ENCODE measurements around the gene SMAD6. TPM values are rescaled to one million over a fixed set of nuclear protein-coding genes. Genes with fewer than 3 reads are reported as not detected.

SMAD6 gene
- total and polyA plus RNA-seq, 2 of the 4 experiments (the other 2 are of a cell fraction) = 4.8 to 8.5 TPM

DNA sequence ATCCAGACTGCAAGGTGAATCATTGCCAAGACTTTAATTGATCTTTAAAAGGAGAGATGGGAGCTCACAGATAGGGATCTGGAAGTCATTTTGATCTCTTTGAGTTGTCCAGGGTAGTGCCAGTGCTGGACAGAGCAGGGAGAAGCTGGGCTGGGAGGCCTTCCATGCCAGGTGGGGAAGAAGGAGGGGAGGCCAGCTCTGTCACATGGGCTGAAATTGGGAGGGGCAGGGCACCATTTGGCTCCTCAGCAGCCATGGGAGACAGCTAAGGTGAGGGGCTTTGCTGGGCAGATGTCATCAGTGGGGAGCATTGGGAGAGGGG is 23.4 kb downstream of the SMAD6 start:
- TF ChIP-seq MXI1 (IDR thresholded peaks at IDR 0.05; ENCODE audit: borderline replicate concordance, low read depth, low read length) (no peak), RCOR1 (IDR thresholded peaks at IDR 0.05; ENCODE audit: insufficient replicate concordance, low read length) (no peak), BHLHE40 (IDR thresholded peaks at IDR 0.05; ENCODE audit: low read depth, low read length) (no peak), RFX5 (IDR thresholded peaks at IDR 0.05; ENCODE audit: low read depth, low read length) (no peak), MAFK (IDR thresholded peaks at IDR 0.05; ENCODE audit: low read depth, low read length) (no peak), CEBPB (IDR thresholded peaks at IDR 0.05; ENCODE audit: low read depth, low read length) (no peak)
- Histone ChIP-seq H2BK120ac (ENCODE audit: low read depth, low read length) (no peak overlapping the region), H3K4me3 (ENCODE audit: insufficient read depth, low read depth, low read length) (no peak overlapping the region), H3K9me1 (ENCODE audit: insufficient read depth, low read length) (peaks cover 33% of the 10 kb centered on the region), H3K36me3 (ENCODE audit: control insufficient read depth, insufficient read depth, low read length) (peaks cover 28% of the 10 kb centered on the region), H3K9ac (ENCODE audit: low read depth, low read length) (no peak overlapping the region), H4K8ac (ENCODE audit: low read depth in 2 of 2, low read length in 2 of 2) (no peak overlapping the region), H3K23ac (ENCODE audit: low read depth, low read length) (no peak overlapping the region), H3K4me1 (ENCODE audit: control insufficient read depth, insufficient read depth, low read length) (peaks cover 28% of the 10 kb centered on the region), H2AK9ac (replicated peaks; ENCODE audit: low read depth, low read length, poor library complexity) (no peak overlapping the region), H2BK20ac (ENCODE audit: low read depth, low read length) (no peak overlapping the region), H4K5ac (ENCODE audit: low read depth, low read length) (no peak overlapping the region), H3K4ac (ENCODE audit: low read depth, low read length) (no peak overlapping the region), H2AFZ (replicated peaks; ENCODE audit: low read length, poor library complexity) (no peak overlapping the region), H3K27ac (ENCODE audit: insufficient read depth, low read length) (no peak overlapping the region), H3K56ac (ENCODE audit: extremely low read depth, insufficient read depth, low read length) (no peak overlapping the region), H3K9me3 (ENCODE audit: control insufficient read depth, insufficient read depth, low read length) (no peaks in the 10 kb centered on the region), H4K91ac (ENCODE audit: insufficient read depth, low read depth, low read length) (no peak overlapping the region), H2AK5ac (ENCODE audit: low read depth, low read length) (no peak overlapping the region), H3K27me3 (ENCODE audit: control insufficient read depth, insufficient read depth, low read length) (no peaks in the 10 kb centered on the region), H2BK15ac (ENCODE audit: low read depth, low read length) (no peak overlapping the region), H3K14ac (replicated peaks; ENCODE audit: low read depth, low read length) (no peak overlapping the region), H3K4me2 (ENCODE audit: low read depth, low read length) (no peak overlapping the region), H3K18ac (ENCODE audit: low read depth, low read length) (no peak overlapping the region), H2BK5ac (ENCODE audit: low read depth, low read length, poor library complexity, severe bottlenecking) (no peak overlapping the region), H4K20me1 (ENCODE audit: insufficient read depth, low read length) (peaks cover 57% of the 10 kb centered on the region), H3K79me1 (ENCODE audit: low read depth in 1 of 2, low read length in 2 of 2) (peaks cover 25 to 85% of the 10 kb centered on the region in 2 experiments)
- DNase-seq = no peak
- ATAC-seq (ENCODE audit: low read depth) = no peak
- dilution Hi-C loops (cut with HindIII; ENCODE audit: low sequenced_read_pairs, unreplicated experiment) = no loop called here
- in situ Hi-C loops (cut with MboI; ENCODE audit: low sequenced_read_pairs) = no loop called here
- POLR2A ChIA-PET (ENCODE audit: unreplicated experiment) = no interaction called here
- intact Hi-C loops (cut with micrococcal nuclease) = no loop called here
- CTCF ChIA-PET = no interaction called here
- BruUV-seq (replicated peaks) = no TSS peak

Data from IMR-90 (cell line).